Endothelial cell of umbilical vein (primary cell): ENCODE results near the gene ITGA7. TPM values are rescaled to one million over a fixed set of nuclear protein-coding genes. Genes with fewer than 3 reads are reported as not detected.

Source experiments
- BruUV-seq: library from RNA; stranded (reverse); fragments of 400-500 nt; replicated peaks from 2 replicates; lab custom pipeline; 2021; lab: Mats Ljungman, UMichigan
- CTCF ChIA-PET: fragments of 300-600, 350-600 bp; sonication (Branson Sonifier 250); formaldehyde crosslinking; loops from one replicate; lab custom pipeline; 2021; ENCODE audit warnings: antibody characterized with exemption, inconsistent platforms; lab: Charles Lee
- POLR2A ChIA-PET: fragments of 300-600, 350-600 bp; sonication (Branson Sonifier 250); formaldehyde crosslinking; loops from one replicate; lab custom pipeline; 2021; ENCODE audit warnings: antibody characterized with exemption, inconsistent platforms; lab: Charles Lee
- DNase-seq: peaks from one replicate; pipeline ENCODE4 v3.0.0-alpha.2; 2011; ENCODE audit warnings: low read depth, low spot score
- FAIRE-seq: peaks from 2 replicates; lab custom pipeline; 2011; peaks lifted over from hg19 to GRCh38; lab: Jason Lieb, UNC
- H2AFZ ChIP-seq: 2 replicates; pipeline ENCODE4 v1.6.0; 2012; ENCODE audit warnings: low read depth, low read length, control low read depth, inconsistent platforms
- H3K27ac ChIP-seq: 2 replicates; pipeline ENCODE4 v1.5.1; 2011; ENCODE audit warnings: low read depth, mild to moderate bottlenecking, control low read depth, low read length, moderate library complexity; ENCODE audit not compliant: insufficient read depth
- H3K27me3 ChIP-seq, 2 experiments: 2 replicates each; pipeline versions ENCODE4 v1.6.0 to v1.6.1; 2011; ENCODE audit warnings: low read length in 2 of 2, mixed read lengths in 1 of 2; ENCODE audit not compliant: control insufficient read depth in 2 of 2, insufficient read depth in 2 of 2
- H3K36me3 ChIP-seq, 2 experiments: 2 replicates in 1 of 2; 3 replicates in 1 of 2; pipeline ENCODE4 v1.5.1; 2011; ENCODE audit warnings: low read length in 2 of 2, mild to moderate bottlenecking in 1 of 2, moderate library complexity in 1 of 2; ENCODE audit not compliant: control insufficient read depth in 2 of 2, insufficient read depth in 2 of 2; ENCODE audit errors: extremely low read depth in 1 of 2
- H3K4me1 ChIP-seq: 3 replicates; pipeline ENCODE4 v1.5.1; 2011; ENCODE audit warnings: mild to moderate bottlenecking, low read length; ENCODE audit not compliant: control insufficient read depth, insufficient read depth; ENCODE audit errors: extremely low read depth
- H3K4me2 ChIP-seq: 2 replicates; pipeline ENCODE4 v1.6.1; 2011; ENCODE audit warnings: low read length, control low read depth, mixed read lengths; ENCODE audit not compliant: insufficient read depth
- H3K4me3 ChIP-seq, 3 experiments: fragments of 200-600 bp in 1 of 3; sonication (generic), shearing (Covaris generic) in 1 of 3; replicated peaks in 1 of 3; 2 replicates each; pipeline ENCODE4 v1.5.1; 2011 to 2016; ENCODE audit warnings: control low read depth in 3 of 3, low read length in 3 of 3, mild to moderate bottlenecking in 2 of 3, inconsistent platforms in 1 of 3, low read depth in 1 of 3, moderate library complexity in 1 of 3; ENCODE audit not compliant: insufficient read depth in 1 of 3
- H3K79me2 ChIP-seq: 2 replicates; pipeline ENCODE4 v1.6.0; 2012; ENCODE audit warnings: low read length, inconsistent platforms; ENCODE audit not compliant: control insufficient read depth, insufficient read depth
- H3K9ac ChIP-seq: replicated peaks from 2 replicates; pipeline ENCODE3; 2011; ENCODE audit warnings: low read length, control low read depth; ENCODE audit not compliant: insufficient read depth; ENCODE audit errors: extremely low read depth
- H3K9me1 ChIP-seq: replicated peaks from 3 replicates; pipeline ENCODE4 v1.6.0; 2011; ENCODE audit warnings: mild to moderate bottlenecking, low read length; ENCODE audit not compliant: control insufficient read depth, insufficient read depth; ENCODE audit errors: extremely low read depth
- H3K9me3 ChIP-seq: replicated peaks from 2 replicates; pipeline ENCODE4 v1.5.1; 2012; ENCODE audit warnings: low read length, inconsistent platforms; ENCODE audit not compliant: control insufficient read depth, insufficient read depth
- H4K20me1 ChIP-seq: replicated peaks from 2 replicates; pipeline ENCODE3; 2011; ENCODE audit warnings: mild to moderate bottlenecking, low read length; ENCODE audit not compliant: control insufficient read depth, insufficient read depth; ENCODE audit errors: extremely low read depth
- EZH2 ChIP-seq: IDR thresholded peaks from 2 replicates; pipeline ENCODE4 v1.6.1; 2012; ENCODE audit warnings: borderline replicate concordance, low read depth, mild to moderate bottlenecking, moderate library complexity, low read length, inconsistent platforms; ENCODE audit not compliant: severe bottlenecking
- FOS ChIP-seq: IDR thresholded peaks from 2 replicates; pipeline ENCODE4 v1.6.1; 2011; ENCODE audit warnings: mild to moderate bottlenecking, low read length, moderate library complexity, borderline replicate concordance; ENCODE audit not compliant: insufficient read depth
- GATA2 ChIP-seq: IDR thresholded peaks from 2 replicates; pipeline ENCODE4 v1.7.0; 2011; ENCODE audit warnings: low read depth, mild to moderate bottlenecking, moderate library complexity, mixed read lengths, low read length; ENCODE audit not compliant: insufficient read length, insufficient read depth
- JUN ChIP-seq: IDR thresholded peaks from 2 replicates; pipeline ENCODE4 v1.6.1; 2011; ENCODE audit warnings: borderline replicate concordance, low read depth; ENCODE audit not compliant: insufficient read length, insufficient read depth
- MAX ChIP-seq: IDR thresholded peaks from 2 replicates; pipeline ENCODE4 v1.6.1; 2011; ENCODE audit not compliant: insufficient read depth, insufficient read length
- MYC ChIP-seq: IDR thresholded peaks from one replicate; pipeline ENCODE4 v1.6.1; 2011; ENCODE audit warnings: mild to moderate bottlenecking, low read depth, low read length
- POLR2A ChIP-seq: IDR thresholded peaks from 2 replicates; pipeline ENCODE4 v1.6.1; 2012; ENCODE audit warnings: low read depth, mild to moderate bottlenecking, control low read depth, low read length
- POLR2AphosphoS5 ChIP-seq: IDR thresholded peaks from 2 replicates; pipeline ENCODE4 v1.6.1; 2012; ENCODE audit warnings: low read depth, mild to moderate bottlenecking, control low read depth, low read length, moderate library complexity; ENCODE audit not compliant: insufficient read depth
- dilution Hi-C: fragments of 300-500 bp; cut with MboI; formaldehyde crosslinking; loops from one replicate; pipeline ENCODE4 v1.15.0; 2019; ENCODE audit warnings: low sequenced_read_pairs; ENCODE audit not compliant: extremely low pct_ligation_motif_present
- intact Hi-C: fragments of 100-400 bp; cut with micrococcal nuclease; formaldehyde crosslinking; loops from one replicate; pipeline ENCODE4 v1.10.0; 2022
- polyA plus RNA-seq, 4 experiments: library from polyadenylated mRNA; depleted of rRNA in 3 of 4; stranded (reverse) in 3 of 4; unstranded in 1 of 4; fragments of >200 nt; gene quantifications; 2 replicates each; pipeline versions ENCODE4 v1.2.1 to v1.2.3, GENCODE V29; 2011 to 2012; ENCODE audit warnings: missing spikeins in 1 of 4
- total RNA-seq: library from RNA; stranded (reverse); gene quantifications from 2 replicates; pipeline ENCODE4 v1.2.3, GENCODE V29; 2021
- TF ChIP-seq, protein P1 (sequence below), 2 donors: IDR thresholded peaks; 1 replicate in 1 of 2; 2 replicates in 1 of 2; pipeline ENCODE4 v1.5.1; 2011; ENCODE audit warnings: low read length in 2 of 2, mild to moderate bottlenecking in 2 of 2, moderate library complexity in 2 of 2, control low read depth in 1 of 2, inconsistent platforms in 1 of 2, low read depth in 1 of 2; ENCODE audit not compliant: insufficient read depth in 1 of 2; ENCODE audit errors: extremely low read depth in 1 of 2

ITGA7 gene
- total and polyA plus RNA-seq, 2 donors (not counting 3 experiments of a cell fraction or from before 2014, with no cell fraction given) = 0.41 to 0.84 TPM

DNA sequence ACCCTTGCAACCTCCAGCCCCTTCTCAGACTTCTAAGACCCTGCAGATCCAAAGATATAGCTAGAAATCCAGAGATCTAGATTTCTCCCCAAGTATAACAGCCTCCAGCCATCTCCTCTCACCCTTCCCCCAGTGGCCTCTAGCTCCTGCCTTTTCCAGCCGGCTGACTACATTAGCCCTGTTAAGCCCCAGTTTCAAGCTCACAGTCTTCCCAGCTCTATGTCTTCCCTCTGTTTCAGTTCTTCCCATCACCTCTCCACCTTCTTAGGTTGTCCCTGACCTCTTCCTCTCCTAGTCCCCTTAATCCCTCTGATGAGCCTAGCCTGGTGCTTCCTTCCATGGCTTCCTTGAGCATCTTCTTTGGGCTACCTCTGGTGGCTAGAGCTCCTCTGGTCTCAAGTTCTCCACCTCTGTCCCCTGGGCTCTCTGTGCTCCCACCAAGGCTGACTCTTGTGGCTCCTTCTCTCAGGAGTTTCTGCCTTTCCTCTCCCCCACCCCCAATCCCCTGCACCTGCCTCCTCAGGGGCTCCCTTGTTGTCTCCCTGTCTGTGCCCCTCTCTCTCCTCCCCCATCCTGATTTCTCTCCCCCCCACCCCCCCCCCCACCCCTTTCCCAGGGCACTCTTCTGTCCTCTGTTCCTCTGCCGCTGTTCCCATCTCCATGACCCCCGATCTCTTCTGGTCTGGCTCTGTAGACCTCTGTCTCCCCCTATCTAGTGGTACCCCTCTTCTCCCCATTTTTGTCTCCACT, 34.4 kb upstream of the ITGA7 start:
- POLR2A ChIA-PET = interaction anchor here (0.7 kb wide), 1 partner anchor 378 kb away, joined by 7 read pairs; no protein-coding TSS in a partner anchor
- H3K27me3 ChIP-seq = no peaks in the 10 kb centered on the region
- H3K9ac ChIP-seq = peak overlapping the region; percentile 47
- peak overlapping the region in 1 of 3 experiments; percentile 35 for H3K4me3 ChIP-seq
- no peak for FAIRE-seq
- no peak for DNase-seq
- no peaks in the 10 kb centered on the region for H3K9me1 ChIP-seq
- dilution Hi-C loops (no loop called here), intact Hi-C loops (loop anchor here (1.0 kb wide), 1 partner anchor 376 kb away; the partner anchor contains the start of gene ZC3H10)
- no peak overlapping the region for H3K27ac ChIP-seq
- peaks cover 20% of the 10 kb centered on the region for H3K4me1 ChIP-seq
- H2AFZ ChIP-seq = peak overlapping the region; percentile 94
- TF ChIP-seq MYC = no peak
- no peaks in the 10 kb centered on the region for H3K79me2 ChIP-seq
- no TSS peak for BruUV-seq
- no peaks in the 10 kb centered on the region for H4K20me1 ChIP-seq
- H3K36me3 ChIP-seq = no peaks in the 10 kb centered on the region
- no peaks in the 10 kb centered on the region for H3K9me3 ChIP-seq
- H3K4me2 ChIP-seq = peak overlapping the region; percentile 68
- CTCF ChIA-PET = interaction anchor here (0.5 to 4.2 kb wide), 4 partner anchors 254 to 362 kb away, joined by 3 to 21 read pairs (median 5); partner anchors contain the start of gene PA2G4

- Histone ChIP-seq H3K36me3 (no peaks in the 10 kb centered on the region), H3K9me3 (no peaks in the 10 kb centered on the region), H3K79me2 (no peaks in the 10 kb centered on the region), H3K4me1 (peaks cover 15% of the 10 kb centered on the region), H3K4me2 (peak overlapping the region; percentile 99), H3K4me3 (peak overlapping the region in 1 of 3 experiments; percentile 91), H2AFZ (no peak overlapping the region), H3K27ac (no peak overlapping the region), H4K20me1 (no peaks in the 10 kb centered on the region), H3K9me1 (no peaks in the 10 kb centered on the region), H3K9ac (no peak overlapping the region), H3K27me3 (no peaks in the 10 kb centered on the region)
- FAIRE-seq (no peak), DNase-seq (no peak)
- TF ChIP-seq MYC (no peak), FOS (no peak), POLR2AphosphoS5 (no peak), GATA2 (no peak), MAX (no peak), JUN (no peak), EZH2 (no peak), POLR2A (no peak)
- TF ChIP-seq, protein P1, sequence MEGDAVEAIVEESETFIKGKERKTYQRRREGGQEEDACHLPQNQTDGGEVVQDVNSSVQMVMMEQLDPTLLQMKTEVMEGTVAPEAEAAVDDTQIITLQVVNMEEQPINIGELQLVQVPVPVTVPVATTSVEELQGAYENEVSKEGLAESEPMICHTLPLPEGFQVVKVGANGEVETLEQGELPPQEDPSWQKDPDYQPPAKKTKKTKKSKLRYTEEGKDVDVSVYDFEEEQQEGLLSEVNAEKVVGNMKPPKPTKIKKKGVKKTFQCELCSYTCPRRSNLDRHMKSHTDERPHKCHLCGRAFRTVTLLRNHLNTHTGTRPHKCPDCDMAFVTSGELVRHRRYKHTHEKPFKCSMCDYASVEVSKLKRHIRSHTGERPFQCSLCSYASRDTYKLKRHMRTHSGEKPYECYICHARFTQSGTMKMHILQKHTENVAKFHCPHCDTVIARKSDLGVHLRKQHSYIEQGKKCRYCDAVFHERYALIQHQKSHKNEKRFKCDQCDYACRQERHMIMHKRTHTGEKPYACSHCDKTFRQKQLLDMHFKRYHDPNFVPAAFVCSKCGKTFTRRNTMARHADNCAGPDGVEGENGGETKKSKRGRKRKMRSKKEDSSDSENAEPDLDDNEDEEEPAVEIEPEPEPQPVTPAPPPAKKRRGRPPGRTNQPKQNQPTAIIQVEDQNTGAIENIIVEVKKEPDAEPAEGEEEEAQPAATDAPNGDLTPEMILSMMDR (IDR thresholded peaks at IDR 0.05; ENCODE audit: extremely low read depth in 1 of 2, insufficient read depth in 1 of 2, low read depth in 1 of 2, low read length in 2 of 2) = no peak
- ChIA-PET POLR2A (no interaction called here), CTCF (interaction anchor here (0.6 to 8.2 kb wide), 52 partner anchors 8 to 483 kb away, joined by 3 to 151 read pairs (median 6); partner anchors contain the start of genes BLOC1S1, CD63, DNAJC14 and ESYT1)
- BruUV-seq = no TSS peak
- dilution Hi-C loops = no loop called here
- intact Hi-C loops = loop anchor here (1.0 to 5.0 kb wide), 7 partner anchors 58 to 894 kb away; partner anchors contain the start of genes ORMDL2, PA2G4, SARNP and SMARCC2
Measured at GRCh38 chr12:55739025-55739378, 31.3 kb upstream of the ITGA7 start.
